Posterior cingulate gyrus (tissue), 11 donors: Measurements from ENCODE around the gene OSBPL2.
A peak's percentile ranks its signal among the peaks of the same experiment; 100 is the strongest.

Source experiments
- DNase-seq, 10 donors: peaks; one replicate each; pipeline versions ENCODE4 v3.0.0 to v3.0.0-alpha.2; 2020 to 2021; ENCODE audit warnings: mixed read lengths in 3 of 10
- intact Hi-C: fragments of 100-400 bp; cut with DNase I; formaldehyde crosslinking; loops from one replicate; pipeline ENCODE4 v1.15.1; 2023

OSBPL2 gene

DNA sequence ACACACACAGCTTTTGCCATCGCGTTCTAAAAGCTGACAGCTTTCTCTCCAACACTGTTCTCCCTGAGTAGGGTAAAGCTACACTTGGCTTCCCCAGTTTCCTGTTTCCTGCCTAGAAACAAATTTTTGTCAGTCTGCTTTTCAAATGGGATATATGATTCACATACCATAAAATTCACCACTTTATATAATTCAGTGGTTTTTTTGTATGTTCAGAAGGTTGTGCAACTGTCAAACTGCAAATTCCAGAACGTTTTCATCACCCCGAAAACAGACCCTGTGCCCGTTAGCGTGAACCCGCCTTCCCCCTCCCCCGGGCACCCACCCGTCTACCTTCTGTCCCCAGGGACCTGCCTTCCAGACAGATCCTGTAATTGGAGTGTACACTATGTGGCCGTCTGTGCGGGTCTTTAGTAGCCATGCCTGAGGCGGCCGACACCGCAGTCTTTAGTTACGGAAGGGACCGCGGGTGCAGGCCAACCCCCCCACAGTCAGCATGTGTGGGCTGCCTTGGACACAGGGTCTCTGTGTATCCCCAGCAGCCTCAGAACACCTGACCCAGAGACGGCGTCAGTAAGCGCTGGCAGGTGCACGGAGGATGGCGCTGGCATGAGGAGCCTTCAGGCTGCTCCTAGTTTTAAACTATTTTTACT lies 34.8 kb upstream of the OSBPL2 start:
- peak in 4 of 10 donors; percentile 16 to 59 (median 46) for DNase-seq
- intact Hi-C loops = no loop called here

DNA sequence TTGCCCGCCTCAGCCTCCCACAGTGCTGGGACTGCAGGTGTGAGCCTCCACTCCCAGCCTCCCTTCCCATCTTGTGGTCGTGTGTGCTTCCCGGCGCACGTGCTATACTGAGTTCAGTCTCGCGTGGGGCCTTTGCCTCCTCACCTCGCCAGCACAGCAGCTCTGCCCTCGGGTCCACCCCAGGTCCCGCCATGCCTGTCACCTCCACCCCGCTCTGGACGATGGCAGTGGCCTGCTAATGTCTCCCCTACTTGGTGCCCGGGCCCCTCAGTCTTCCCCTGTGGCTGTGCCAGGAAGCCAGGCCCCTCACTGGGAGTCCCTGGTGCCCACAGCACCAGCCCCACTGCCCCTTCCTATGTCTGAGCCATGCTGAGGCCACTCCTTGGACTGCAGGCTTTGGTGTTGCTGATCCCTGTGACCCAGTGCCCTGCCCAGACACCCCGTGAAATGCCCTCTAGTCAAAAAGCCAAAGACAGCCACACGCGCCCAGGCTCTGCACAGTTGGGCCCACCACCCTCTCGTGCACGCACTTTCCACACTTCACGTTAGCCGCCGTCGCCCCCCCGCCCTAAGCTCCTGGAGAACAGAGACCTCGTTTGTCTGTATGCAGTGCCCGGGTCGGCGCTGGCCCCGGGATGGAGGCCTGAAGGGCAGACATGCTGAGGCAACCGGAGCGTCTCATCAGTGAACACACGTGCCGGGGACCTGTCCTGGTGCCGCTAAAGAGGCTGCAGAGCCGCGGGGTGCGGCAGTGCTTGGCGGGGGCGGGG lies 32.5 kb upstream of the OSBPL2 start:
- intact Hi-C loops = no loop called here
- DNase-seq = peak in 4 of 10 donors; percentile 20 to 80 (median 68)

GRCh38 chr20:62206388-62206775 lies 31.9 kb upstream of the OSBPL2 start:
- DNase-seq = peak in 2 of 10 donors; percentile 15 to 52
- intact Hi-C loops = no loop called here

DNA sequence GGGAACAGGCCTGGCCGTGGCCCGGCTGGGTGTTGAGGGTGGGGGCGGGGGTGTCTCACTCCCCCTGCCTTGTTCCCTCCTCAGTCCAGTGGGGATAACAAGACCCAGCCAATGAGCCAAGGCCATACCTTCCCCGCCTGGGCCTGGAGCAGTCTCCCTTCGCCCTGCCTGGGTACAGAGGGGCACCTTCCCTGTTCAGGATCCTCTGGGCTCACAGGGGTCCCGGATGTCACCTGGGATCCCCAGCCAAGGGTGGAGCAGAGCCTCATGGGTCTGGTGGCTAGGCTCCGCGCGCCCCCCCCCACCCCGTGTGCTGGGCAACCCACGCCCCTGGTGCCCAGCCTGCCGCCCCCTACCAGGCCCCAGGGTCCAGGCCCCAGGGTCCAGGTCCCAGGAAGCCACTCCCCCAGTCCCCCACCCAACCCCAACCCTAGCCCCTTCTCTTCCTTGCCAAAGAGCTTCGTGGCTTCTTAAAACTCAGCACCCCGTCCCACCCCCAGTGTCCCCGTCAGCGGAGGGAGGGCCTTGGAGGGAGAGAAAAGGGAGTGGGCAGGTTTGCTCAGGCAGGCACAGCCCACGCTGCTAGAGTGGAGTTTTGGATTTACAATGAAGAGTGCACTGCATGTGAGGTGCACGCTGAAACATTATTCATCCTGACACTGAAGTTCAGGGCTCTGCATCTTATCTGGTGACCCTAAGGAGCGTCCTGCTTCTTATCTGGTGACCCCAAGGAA lies 30.1 kb upstream of the OSBPL2 start:
- intact Hi-C loops = no loop called here
- DNase-seq = peak in 4 of 10 donors; percentile 38 to 81 (median 70)

DNA sequence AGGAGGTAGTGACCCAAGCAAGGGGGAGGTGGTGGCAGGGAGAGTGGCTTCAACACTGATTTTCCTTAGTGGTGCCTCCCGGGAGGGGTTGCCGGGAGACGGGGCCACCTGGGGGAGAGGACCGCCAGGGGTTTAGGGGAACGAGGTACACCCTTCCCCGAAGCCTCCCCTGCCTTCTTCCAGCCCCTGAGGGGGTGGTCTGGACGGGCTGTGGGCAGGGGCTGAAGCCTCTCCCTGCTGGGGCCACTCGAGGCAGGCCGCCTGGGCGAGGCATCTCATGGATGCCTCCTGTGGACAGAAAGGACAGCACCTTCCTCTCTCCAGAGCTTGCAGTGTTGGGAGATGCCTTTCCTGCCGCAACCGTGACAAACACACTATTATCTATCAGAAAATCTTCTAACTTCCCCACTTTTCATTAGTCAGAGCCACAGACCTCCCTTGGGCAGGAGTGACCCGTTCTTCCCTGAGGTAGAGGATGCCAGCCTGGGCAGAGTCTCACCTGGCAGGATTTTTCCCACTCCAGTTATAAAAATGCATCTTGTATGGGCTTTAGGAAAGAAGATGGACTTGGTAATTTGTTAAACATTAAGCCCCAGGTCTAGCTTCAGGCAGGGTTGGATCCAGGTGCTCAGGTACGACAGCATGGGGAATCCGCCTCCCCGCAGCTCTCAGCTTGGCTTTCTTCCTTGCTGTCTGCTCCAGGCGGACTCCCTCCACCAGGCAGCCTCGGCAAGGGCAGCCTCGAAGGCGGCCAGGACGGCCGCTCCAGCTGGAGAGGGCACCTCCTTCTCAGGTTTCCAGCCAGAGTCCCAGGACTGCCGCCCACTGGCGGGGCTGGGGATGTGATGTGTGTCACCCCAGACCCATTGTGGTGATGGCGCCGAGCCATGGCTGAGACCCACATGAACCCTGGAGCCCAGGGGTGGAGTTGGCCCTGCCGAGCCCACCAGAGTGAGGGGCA lies 29.2 kb upstream of the OSBPL2 start:
- intact Hi-C loops = no loop called here
- peak in 4 of 10 donors; percentile 27 to 72 (median 64) for DNase-seq

GRCh38 chr20:62209850-62210495 lies 28.3 kb upstream of the OSBPL2 start:
- intact Hi-C loops = no loop called here
- peak in 4 of 10 donors; percentile 6 to 72 (median 54) for DNase-seq

- intact Hi-C loops = no loop called here
- peak in 4 of 10 donors; percentile 26 to 82 (median 56) for DNase-seq
Observed at GRCh38 chr20:62210496-62210855, 27.8 kb upstream of the OSBPL2 start.

DNA sequence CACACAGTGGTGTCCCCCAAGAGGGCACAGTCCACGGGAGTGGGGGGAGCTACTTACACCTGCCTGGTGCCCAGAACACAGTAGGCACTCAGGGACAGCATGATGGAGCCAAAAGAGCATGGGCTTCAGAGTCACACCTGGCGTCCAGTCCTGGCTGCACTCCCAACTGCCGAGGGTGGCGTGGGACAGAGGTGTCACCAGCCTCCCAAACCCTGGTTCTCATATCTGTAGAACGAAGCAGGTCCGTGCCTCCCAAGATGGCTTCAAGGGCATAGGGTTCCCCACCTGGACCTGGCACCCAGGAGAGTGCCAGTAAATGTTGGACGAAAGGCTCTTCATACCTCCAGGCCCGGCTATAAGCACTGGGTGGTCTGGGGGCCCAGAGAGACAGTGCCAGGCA lies 27.1 kb upstream of the OSBPL2 start:
- DNase-seq = peak in 4 of 10 donors; percentile 3 to 62 (median 54)
- intact Hi-C loops = no loop called here

DNA sequence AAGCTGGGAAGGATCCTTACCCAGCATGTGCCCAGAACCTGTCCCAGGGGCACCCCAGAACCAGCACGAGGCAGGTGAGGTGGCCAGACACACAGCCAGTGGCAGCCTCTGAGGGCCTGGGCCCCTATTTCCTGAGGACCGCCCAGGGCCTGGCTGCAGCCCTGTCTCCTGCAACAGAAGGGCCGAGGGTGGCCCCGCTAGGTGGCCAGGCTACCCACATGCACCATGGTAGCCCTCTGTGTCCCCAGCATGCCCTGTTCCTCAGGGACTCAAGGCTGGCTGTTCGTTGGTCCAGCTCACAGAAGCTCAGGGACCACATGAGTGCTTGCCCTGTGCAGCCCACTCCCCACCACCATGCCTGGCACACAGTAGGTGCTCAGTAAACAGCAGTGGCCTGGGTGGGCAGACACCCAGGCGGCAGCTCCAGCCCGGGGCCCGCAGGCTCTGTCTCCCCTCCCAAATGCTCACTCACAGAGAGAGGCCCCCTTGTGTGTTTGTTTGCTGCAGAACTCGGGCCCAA lies 26.5 kb upstream of the OSBPL2 start:
- DNase-seq = peak in 4 of 10 donors; percentile 1 to 49 (median 27)
- intact Hi-C loops = no loop called here

- intact Hi-C loops = no loop called here
- DNase-seq = peak in 3 of 10 donors; percentile 7 to 71 (median 67)
Observed at GRCh38 chr20:62212299-62212698, 26.0 kb upstream of the OSBPL2 start.

GRCh38 chr20:62214067-62214466 lies 24.3 kb upstream of the OSBPL2 start:
- peak in 2 of 10 donors; percentile 4 to 73 for DNase-seq
- intact Hi-C loops = no loop called here

- intact Hi-C loops = no loop called here
- DNase-seq = peak in 1 of 10 donors; percentile 76
Observed at GRCh38 chr20:62215020-62215990, 23.0 kb upstream of the OSBPL2 start.

DNA sequence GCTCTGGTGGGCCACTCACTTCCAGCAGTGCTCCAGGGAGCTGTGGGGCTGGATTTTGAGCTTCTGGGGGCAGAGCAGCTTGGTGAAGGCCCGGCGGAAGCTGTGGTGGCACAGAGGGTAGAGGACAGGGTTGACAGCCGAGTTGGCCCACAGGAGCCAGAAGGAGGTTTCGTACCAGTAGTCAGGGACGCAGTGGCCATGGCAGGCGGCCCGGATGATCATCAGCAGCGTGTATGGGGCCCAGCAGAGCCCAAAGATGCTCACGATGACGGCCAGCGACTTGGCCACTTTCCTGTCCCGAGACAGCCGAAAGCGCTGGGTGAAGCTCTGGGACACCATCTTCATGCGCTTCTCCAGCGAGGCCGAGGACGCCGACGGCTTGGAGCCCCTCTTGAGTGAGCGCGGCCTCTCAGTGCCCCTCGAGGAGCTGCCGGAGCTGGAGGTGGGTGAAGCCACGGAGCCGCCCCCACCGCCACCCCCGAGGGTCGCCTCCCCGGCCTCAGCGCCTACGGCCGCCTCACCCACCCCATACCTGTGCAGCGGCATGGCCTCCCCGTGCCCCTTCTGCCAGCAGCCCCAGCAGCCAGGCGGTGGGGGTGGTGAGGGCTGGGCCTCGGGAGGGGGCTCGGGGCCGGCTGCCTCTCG lies 22.2 kb upstream of the OSBPL2 start:
- intact Hi-C loops = no loop called here
- peak in 2 of 10 donors; percentile 57 to 66 for DNase-seq

DNA sequence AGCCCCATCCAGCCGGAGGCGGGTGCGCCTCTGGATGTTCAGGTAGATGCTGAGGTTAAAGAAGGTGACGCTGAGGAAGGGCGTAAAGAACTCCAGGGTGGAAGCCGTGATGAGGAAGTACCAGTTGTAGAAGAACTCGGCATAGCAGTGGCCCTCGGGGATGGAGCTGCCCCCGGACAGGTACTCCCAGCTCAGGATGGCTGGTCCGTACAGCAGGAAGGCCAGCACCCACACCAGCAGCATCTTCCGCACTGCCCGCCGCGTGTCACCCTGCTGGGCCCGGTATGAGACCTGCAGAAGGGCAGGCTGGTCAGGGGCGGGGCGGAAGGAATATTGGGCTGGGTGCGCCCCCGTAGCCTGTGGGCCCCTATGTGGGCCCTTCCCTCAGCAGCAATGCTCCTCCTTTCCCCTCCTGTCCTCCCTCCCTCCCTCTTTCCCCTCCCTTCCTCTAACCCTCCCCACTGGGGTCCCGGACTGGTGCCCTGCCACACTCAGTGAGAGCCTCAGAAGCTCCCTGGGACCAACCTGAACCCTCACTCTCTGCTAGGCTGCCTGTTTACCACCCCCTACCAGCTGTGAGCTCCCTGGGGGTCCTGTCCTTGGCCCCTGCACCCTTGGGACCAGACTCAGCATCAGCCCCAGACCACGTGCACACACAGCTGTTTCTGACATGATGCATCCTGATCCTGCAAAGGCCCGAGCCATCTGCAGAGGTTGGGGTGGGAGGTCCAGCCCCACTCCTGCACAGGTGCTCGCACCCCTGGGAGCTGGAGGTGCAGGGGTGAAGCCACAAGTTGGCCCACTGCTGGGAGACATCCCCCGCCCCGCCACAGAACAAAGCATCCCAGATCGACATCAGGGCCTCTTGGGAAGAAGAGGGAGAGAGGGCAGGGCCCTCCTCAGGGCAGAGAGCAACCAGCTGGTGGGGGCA lies 21.4 kb upstream of the OSBPL2 start:
- peak in 2 of 10 donors; percentile 62 to 80 for DNase-seq
- intact Hi-C loops = no loop called here

GRCh38 chr20:62217913-62218773 lies 20.2 kb upstream of the OSBPL2 start:
- DNase-seq = peak in 2 of 10 donors; percentile 68 to 83
- intact Hi-C loops = no loop called here
